Sigmoid colon (tissue), 7 donors: ENCODE measurements around the gene LRFN2. TPM values are rescaled to one million over a fixed set of nuclear protein-coding genes. Genes with fewer than 3 reads are reported as not detected.

ENCODE experiments used
- DNase-seq: peaks from one replicate; pipeline ENCODE4 v3.0.0-alpha.2; 2019
- H3K27ac ChIP-seq, 4 donors: fragments of 200-600 bp; sonication (generic); one replicate each; pipeline ENCODE4 v1.5.1; 2016 to 2019; ENCODE audit warnings: mild to moderate bottlenecking in 1 of 4
- H3K27me3 ChIP-seq, 3 donors: fragments of 200-600 bp; sonication (generic); one replicate each; pipeline ENCODE4 v1.5.1; 2019; ENCODE audit warnings: mild to moderate bottlenecking in 1 of 3
- H3K36me3 ChIP-seq, 4 donors: fragments of 200-600 bp; sonication (generic); one replicate each; pipeline ENCODE4 v1.5.1; 2016 to 2019
- H3K4me1 ChIP-seq, 4 donors: fragments of 200-600 bp; sonication (generic); one replicate each; pipeline ENCODE4 v1.5.1; 2017 to 2019
- H3K4me3 ChIP-seq, 4 donors: fragments of 200-600 bp; sonication (generic); one replicate each; pipeline ENCODE4 v1.5.1; 2017 to 2019; ENCODE audit warnings: mild to moderate bottlenecking in 2 of 4, moderate library complexity in 1 of 4
- H3K9me3 ChIP-seq, 4 donors: fragments of 200-600 bp in 3 of 4; sonication (generic) in 3 of 4; one replicate each; pipeline versions ENCODE4 v1.5.1 to v1.6.1; 2013 to 2019
- EP300 ChIP-seq, 4 donors: sonication (generic); formaldehyde crosslinking; IDR thresholded peaks; one replicate each; pipeline ENCODE4 v1.6.1; 2017; ENCODE audit warnings: antibody characterized with exemption in 4 of 4
- POLR2A ChIP-seq, 2 donors: fragments of 450-650 bp; IDR thresholded peaks; one replicate each; pipeline ENCODE4 v1.6.1; 2016; ENCODE audit warnings: antibody characterized with exemption in 2 of 2, mild to moderate bottlenecking in 2 of 2, moderate library complexity in 2 of 2
- POLR2AphosphoS5 ChIP-seq, 4 donors: sonication (generic); formaldehyde crosslinking; IDR thresholded peaks; one replicate each; pipeline ENCODE4 v1.6.1; 2017; ENCODE audit warnings: antibody characterized with exemption in 4 of 4
- WGBS, 2 donors: extraction: QIAGEN DNeasy Blood & Tissue Kit; methylation state at CpG; one replicate each; pipeline ENCODE4 v1.1.7; 2013; 5-methylcytosine and 5-hydroxymethylcytosine counted together
- intact Hi-C: fragments of 100-400 bp; cut with DNase I; formaldehyde crosslinking; loops from one replicate; pipeline ENCODE4 v1.15.1; 2023
- polyA plus RNA-seq, 3 donors: library from polyadenylated mRNA; stranded (reverse); fragments of 200-250 nt; gene quantifications; one replicate each; pipeline ENCODE4 v1.2.3, GENCODE V29; 2013
- total RNA-seq, 4 donors: library from RNA; depleted of rRNA; stranded (reverse); fragments of >200 nt; gene quantifications; one replicate each; pipeline ENCODE4 v1.1.0, GENCODE V29; 2016
- TF ChIP-seq, protein P1 (sequence below), 4 experiments: fragments of 450-650 bp in 3 of 4; fragments of 200-600 bp in 1 of 4; IDR thresholded peaks; one replicate each; pipeline ENCODE4 v1.5.1; 2016 to 2019; ENCODE audit warnings: antibody characterized with exemption in 4 of 4, mild to moderate bottlenecking in 3 of 4, moderate library complexity in 2 of 4
- donor health status: healthy with polysubstance abuse.
- donor health status: Bipolar disorder and iron deficiency.
- donor health status: healthy.

Gene LRFN2
- total and polyA plus RNA-seq, 7 donors, result 0.10 to 0.60 (median 0.49) TPM; not detected in 4

DNA sequence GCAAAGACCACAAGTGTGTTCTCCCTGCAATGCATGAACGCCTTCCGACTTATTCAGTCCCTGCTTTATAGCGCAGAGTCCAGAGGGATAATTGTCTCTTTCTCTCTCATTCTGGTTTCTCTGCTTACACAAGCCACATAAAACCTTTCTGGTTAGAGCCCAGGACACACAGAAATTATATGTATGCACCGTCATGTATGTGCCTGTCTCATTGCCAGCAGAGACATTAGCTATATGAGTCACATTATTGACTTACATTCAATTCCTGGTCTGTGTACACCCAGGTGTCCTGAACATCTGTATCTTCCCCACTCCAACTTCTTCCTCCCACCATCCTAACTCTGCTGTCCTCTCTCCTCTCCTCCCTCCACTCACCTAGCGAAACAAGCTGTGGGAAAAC lies 44.0 kb downstream of the LRFN2 start:
- intact Hi-C loops, result no loop called here
- no peaks in the 10 kb centered on the region for H3K27me3 ChIP-seq
- TF ChIP-seq POLR2AphosphoS5 (IDR thresholded peaks at IDR 0.05) (no peak), EP300 (IDR thresholded peaks at IDR 0.05) (no peak), POLR2A (IDR thresholded peaks at IDR 0.05) (no peak)
- TF ChIP-seq, protein P1, sequence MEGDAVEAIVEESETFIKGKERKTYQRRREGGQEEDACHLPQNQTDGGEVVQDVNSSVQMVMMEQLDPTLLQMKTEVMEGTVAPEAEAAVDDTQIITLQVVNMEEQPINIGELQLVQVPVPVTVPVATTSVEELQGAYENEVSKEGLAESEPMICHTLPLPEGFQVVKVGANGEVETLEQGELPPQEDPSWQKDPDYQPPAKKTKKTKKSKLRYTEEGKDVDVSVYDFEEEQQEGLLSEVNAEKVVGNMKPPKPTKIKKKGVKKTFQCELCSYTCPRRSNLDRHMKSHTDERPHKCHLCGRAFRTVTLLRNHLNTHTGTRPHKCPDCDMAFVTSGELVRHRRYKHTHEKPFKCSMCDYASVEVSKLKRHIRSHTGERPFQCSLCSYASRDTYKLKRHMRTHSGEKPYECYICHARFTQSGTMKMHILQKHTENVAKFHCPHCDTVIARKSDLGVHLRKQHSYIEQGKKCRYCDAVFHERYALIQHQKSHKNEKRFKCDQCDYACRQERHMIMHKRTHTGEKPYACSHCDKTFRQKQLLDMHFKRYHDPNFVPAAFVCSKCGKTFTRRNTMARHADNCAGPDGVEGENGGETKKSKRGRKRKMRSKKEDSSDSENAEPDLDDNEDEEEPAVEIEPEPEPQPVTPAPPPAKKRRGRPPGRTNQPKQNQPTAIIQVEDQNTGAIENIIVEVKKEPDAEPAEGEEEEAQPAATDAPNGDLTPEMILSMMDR (IDR thresholded peaks at IDR 0.05), result no peak
- H3K9me3 ChIP-seq, result no peaks in the 10 kb centered on the region
- no peak overlapping the region for H3K27ac ChIP-seq
- no peak overlapping the region for H3K4me3 ChIP-seq
- WGBS, 2 donors, result 70 to 78% methylated on average over 5 of the region's 5 CpGs
- DNase-seq, result no peak
- H3K36me3 ChIP-seq, result no peaks in the 10 kb centered on the region
- no peaks in the 10 kb centered on the region for H3K4me1 ChIP-seq

DNA sequence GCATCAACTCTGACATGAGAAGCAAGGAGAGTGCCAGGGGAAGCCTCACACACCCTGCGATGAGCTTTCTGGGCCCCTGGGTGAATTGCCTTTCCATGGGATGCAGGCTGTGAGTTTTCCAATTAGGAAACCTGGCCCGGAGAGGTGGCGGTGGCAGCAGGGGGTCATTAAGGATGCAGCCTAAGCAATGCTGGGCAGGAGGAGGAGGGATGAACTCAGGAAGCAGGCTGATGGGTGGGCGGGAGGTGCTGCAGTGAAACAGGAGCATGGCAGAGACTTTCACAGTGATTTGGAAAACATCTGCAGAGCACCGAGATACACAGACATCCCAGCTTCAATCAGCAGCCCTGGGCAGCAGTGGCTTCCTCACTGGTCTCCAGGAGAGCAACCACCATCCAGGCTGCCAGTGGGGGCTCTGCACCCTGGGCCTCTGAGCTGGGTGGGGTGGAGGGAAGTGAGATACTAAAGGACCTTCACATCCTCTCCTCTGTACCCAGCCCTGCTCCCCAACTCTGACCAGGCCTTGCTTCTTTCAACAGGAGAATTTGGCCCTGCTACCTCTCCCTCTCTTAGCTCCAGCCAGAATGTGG lies 44.9 kb downstream of the LRFN2 start:
- Histone ChIP-seq H3K36me3 (no peaks in the 10 kb centered on the region), H3K27me3 (no peaks in the 10 kb centered on the region), H3K4me1 (no peaks in the 10 kb centered on the region), H3K27ac (no peak overlapping the region), H3K9me3 (no peaks in the 10 kb centered on the region), H3K4me3 (no peak overlapping the region)
- intact Hi-C loops, result no loop called here
- 89% methylated on average over 5 of the region's 5 CpGs for WGBS, 2 donors
- peak; percentile 22 for DNase-seq
- TF ChIP-seq POLR2AphosphoS5 (IDR thresholded peaks at IDR 0.05) (no peak), POLR2A (IDR thresholded peaks at IDR 0.05) (no peak), EP300 (IDR thresholded peaks at IDR 0.05) (no peak)
- TF ChIP-seq, protein P1 (IDR thresholded peaks at IDR 0.05), result no peak

DNA sequence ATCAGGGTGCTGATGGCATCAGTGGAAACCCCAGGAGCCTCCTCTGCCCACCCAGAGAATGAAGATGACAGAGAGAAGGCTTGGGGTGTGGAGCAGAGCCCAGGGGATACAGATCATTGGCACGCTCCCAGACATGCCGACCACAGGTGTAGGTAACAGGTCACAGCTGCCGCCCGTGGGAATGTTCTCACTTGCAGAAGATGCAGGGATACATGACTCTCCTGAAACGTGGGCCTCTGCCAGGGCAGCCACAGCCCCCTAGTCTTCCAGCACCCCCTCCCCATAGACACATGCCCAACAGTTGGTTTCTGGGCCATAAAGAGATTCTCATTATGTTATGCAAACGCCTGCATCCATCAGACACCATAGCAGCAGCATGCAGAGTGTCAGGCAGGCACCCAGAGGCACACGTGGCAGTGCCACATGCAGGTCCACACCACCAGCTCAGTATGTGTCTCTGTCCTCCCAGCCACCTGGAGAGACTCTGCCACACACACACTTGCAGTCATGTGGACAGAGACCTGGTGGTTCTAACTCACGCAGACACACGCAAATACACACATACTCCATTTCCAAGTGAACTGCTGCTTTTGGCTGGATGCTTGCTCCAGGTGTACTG lies 45.5 kb downstream of the LRFN2 start:
- DNase-seq, result peak; percentile 19
- H3K9me3 ChIP-seq, result no peaks in the 10 kb centered on the region
- WGBS, 2 donors, result 60 to 75% methylated on average over 9 of the region's 9 CpGs

DNA sequence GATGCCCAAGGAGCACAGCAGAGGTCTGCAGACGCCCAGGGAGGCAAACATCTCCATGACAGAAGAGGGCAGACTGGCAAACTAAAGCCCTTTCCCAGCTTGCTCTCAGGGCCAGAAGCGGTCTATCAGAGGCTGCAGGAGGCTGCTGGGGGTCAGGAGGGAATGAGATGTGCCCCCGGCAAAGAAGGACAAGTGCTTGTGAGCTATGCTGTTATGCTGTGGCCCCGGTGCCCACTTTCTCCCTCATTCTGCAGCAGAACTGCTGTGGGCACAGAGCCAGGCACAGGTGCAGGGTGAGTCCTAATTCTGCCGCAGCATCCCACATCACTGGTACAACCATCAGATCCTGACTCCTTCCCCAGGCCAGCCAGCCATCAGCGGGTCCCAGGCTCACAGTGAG lies 46.4 kb downstream of the LRFN2 start:
- no peak for TF ChIP-seq POLR2AphosphoS5 (IDR thresholded peaks at IDR 0.05)
- TF ChIP-seq, protein P1 (IDR thresholded peaks at IDR 0.05), result no peak
- TF ChIP-seq EP300 (IDR thresholded peaks at IDR 0.05), result no peak
- no peak for TF ChIP-seq POLR2A (IDR thresholded peaks at IDR 0.05)
- 83 to 91% methylated on average over 6 of the region's 6 CpGs for WGBS, 2 donors
- no peaks in the 10 kb centered on the region for H3K36me3 ChIP-seq
- no peaks in the 10 kb centered on the region for H3K9me3 ChIP-seq
- no peak for DNase-seq
- no peaks in the 10 kb centered on the region for H3K4me1 ChIP-seq
- no peak overlapping the region for H3K27ac ChIP-seq
- H3K27me3 ChIP-seq, result no peaks in the 10 kb centered on the region
- intact Hi-C loops, result no loop called here
- H3K4me3 ChIP-seq, result no peak overlapping the region

More for the DNA sequence above, 45.5 kb downstream of the LRFN2 start:
- no peak overlapping the region for H3K27ac ChIP-seq
- no peaks in the 10 kb centered on the region for H3K27me3 ChIP-seq
- H3K4me1 ChIP-seq, result no peaks in the 10 kb centered on the region
- H3K4me3 ChIP-seq, result no peak overlapping the region
- no peaks in the 10 kb centered on the region for H3K36me3 ChIP-seq
- intact Hi-C loops, result no loop called here
- TF ChIP-seq POLR2A (IDR thresholded peaks at IDR 0.05) (no peak), EP300 (IDR thresholded peaks at IDR 0.05) (no peak), POLR2AphosphoS5 (IDR thresholded peaks at IDR 0.05) (no peak)
- TF ChIP-seq, protein P1 (IDR thresholded peaks at IDR 0.05), result no peak
